K562 (cell line): ENCODE measurements around the gene ZNF195. TPM values are rescaled to one million over a fixed set of nuclear protein-coding genes. Genes with fewer than 3 reads are reported as not detected.

Experiments
- DPF2 ChIP-seq: fragments of 450-650 bp; IDR thresholded peaks from 2 replicates; pipeline ENCODE4 v1.6.1; 2016
- ETV6 ChIP-seq, 3 experiments: fragments of 150-350 bp in 1 of 3; sonication (generic) in 1 of 3; formaldehyde crosslinking in 1 of 3; IDR thresholded peaks; 2 replicates each; pipeline versions ENCODE4 v1.6.1 to v1.8.0; 2014 to 2022; ENCODE audit warnings: borderline replicate concordance in 2 of 3, low read depth in 2 of 3, antibody characterized with exemption in 1 of 3, low read length in 1 of 3, mild to moderate bottlenecking in 1 of 3, missing genetic modification reagents in 1 of 3
- HDAC1 ChIP-seq, 2 experiments: fragments of 450-650 bp; IDR thresholded peaks; 2 replicates each; pipeline ENCODE4 v1.6.1; 2016 to 2017; ENCODE audit warnings: inconsistent platforms in 1 of 2, mild to moderate bottlenecking in 1 of 2, moderate library complexity in 1 of 2
- KAT2B ChIP-seq: IDR thresholded peaks from one replicate; pipeline ENCODE4 v1.6.1; 2012; ENCODE audit warnings: low read depth, mild to moderate bottlenecking, control low read depth, inconsistent platforms, low read length, moderate library complexity
- KLF1 ChIP-seq: fragments of 450-650 bp; IDR thresholded peaks from 2 replicates; pipeline ENCODE4 v1.6.1; 2016; ENCODE audit warnings: missing genetic modification characterization, missing compliant biosample characterization
- LEF1 ChIP-seq: fragments of 450-650 bp; IDR thresholded peaks from 2 replicates; pipeline ENCODE4 v1.6.1; 2016; ENCODE audit warnings: mild to moderate bottlenecking
- MAFG ChIP-seq: fragments of 450-650 bp; conservative IDR thresholded peaks from 2 replicates; pipeline ENCODE4 v1.6.1; 2016; ENCODE audit warnings: missing genetic modification characterization, missing compliant biosample characterization
- NCOA4 ChIP-seq: fragments of 450-650 bp; IDR thresholded peaks from 2 replicates; pipeline ENCODE4 v1.6.1; 2018; ENCODE audit warnings: mild to moderate bottlenecking; ENCODE audit not compliant: partially characterized antibody
- NFIC ChIP-seq: fragments of 450-650 bp; IDR thresholded peaks from 2 replicates; pipeline ENCODE4 v1.6.1; 2017; ENCODE audit warnings: mild to moderate bottlenecking, inconsistent platforms
- POLR2H ChIP-seq: IDR thresholded peaks from 2 replicates; pipeline ENCODE4 v1.6.1; 2016; ENCODE audit warnings: missing genetic modification characterization, low read depth, mild to moderate bottlenecking, control low read depth, missing compliant biosample characterization, moderate library complexity
- RFX1 ChIP-seq: fragments of 450-650 bp; IDR thresholded peaks from 2 replicates; pipeline ENCODE4 v1.6.1; 2016; ENCODE audit warnings: mild to moderate bottlenecking, moderate library complexity
- TFAM ChIP-seq: fragments of 250-450 bp; sonication (Bioruptor Pico); conservative IDR thresholded peaks from 2 replicates; pipeline ENCODE4 v1.5.0; 2021; ENCODE audit warnings: mild to moderate bottlenecking, moderate library complexity
- TRIM24 ChIP-seq, 2 experiments: fragments of 450-650 bp; IDR thresholded peaks; 2 replicates each; pipeline ENCODE4 v1.6.1; 2016
- U2AF1 ChIP-seq: fragments of 200-400 bp; formaldehyde crosslinking; optimal IDR thresholded peaks from 2 replicates; pipeline ENCODE3; 2017; ENCODE audit warnings: mild to moderate bottlenecking, low read depth, low read length, moderate library complexity
- ZEB2 ChIP-seq: fragments of 450-650 bp; IDR thresholded peaks from 2 replicates; pipeline ENCODE4 v1.6.1; 2016
- ZNF124 ChIP-seq: sonication (generic); formaldehyde crosslinking; IDR thresholded peaks from 2 replicates; pipeline ENCODE4 v1.8.1; 2022; ENCODE audit warnings: missing genetic modification reagents
- ZNF644 ChIP-seq: fragments of 200-800 bp; sonication (Bioruptor generic); IDR thresholded peaks from 2 replicates; pipeline ENCODE4 v1.6.1; 2016; ENCODE audit warnings: low read depth, missing genetic modification characterization, missing compliant biosample characterization
- polyA plus RNA-seq, 8 experiments: library from polyadenylated mRNA; depleted of rRNA in 4 of 8; stranded (reverse) in 5 of 8; unstranded in 3 of 8; fragments of >200 nt; fragmentation: Nextera tagmentation in 2 of 8; fragmentation: Illumina TruSeq in 1 of 8; extraction: Ambion mirVana in 2 of 8; extraction: Trizol in 1 of 8; gene quantifications; 2 replicates each; pipeline versions ENCODE4 v1.2.1 to v1.2.3, GENCODE V29; 2011 to 2014; ENCODE audit warnings: inconsistent platforms in 1 of 8, missing spikeins in 1 of 8
- total RNA-seq, 7 experiments: library from RNA; depleted of rRNA in 6 of 7; stranded (reverse); fragments of >200 nt in 6 of 7; fragmentation: Illumina TruSeq in 2 of 7; extraction: Trizol in 2 of 7; gene quantifications; 2 replicates each; pipeline versions ENCODE4 v1.2.1 to v1.2.3, GENCODE V29; 2011 to 2021; ENCODE audit warnings: low replicate concordance in 1 of 7
- TF ChIP-seq, protein P1 (sequence below): fragments of 250-450 bp; sonication (Bioruptor Pico); IDR thresholded peaks from 2 replicates; pipeline ENCODE4 v1.4.0; 2020; ENCODE audit warnings: mild to moderate bottlenecking
- TF ChIP-seq, protein P2 (sequence below): fragments of 150-350 bp; IDR thresholded peaks from 2 replicates; pipeline ENCODE4 v1.6.1; 2014; ENCODE audit warnings: low read depth, mild to moderate bottlenecking, low read length, borderline replicate concordance
- TF ChIP-seq, protein P3 (sequence below): fragments of 450-650 bp; IDR thresholded peaks from 2 replicates; pipeline ENCODE4 v1.6.1; 2016; ENCODE audit warnings: borderline replicate concordance

ZNF195 gene
- total and polyA plus RNA-seq, 9 of the 15 experiments (the other 6 are each of a cell fraction or from before 2014, with no cell fraction given), result 42.1 to 75.5 (median 60.4) TPM

DNA sequence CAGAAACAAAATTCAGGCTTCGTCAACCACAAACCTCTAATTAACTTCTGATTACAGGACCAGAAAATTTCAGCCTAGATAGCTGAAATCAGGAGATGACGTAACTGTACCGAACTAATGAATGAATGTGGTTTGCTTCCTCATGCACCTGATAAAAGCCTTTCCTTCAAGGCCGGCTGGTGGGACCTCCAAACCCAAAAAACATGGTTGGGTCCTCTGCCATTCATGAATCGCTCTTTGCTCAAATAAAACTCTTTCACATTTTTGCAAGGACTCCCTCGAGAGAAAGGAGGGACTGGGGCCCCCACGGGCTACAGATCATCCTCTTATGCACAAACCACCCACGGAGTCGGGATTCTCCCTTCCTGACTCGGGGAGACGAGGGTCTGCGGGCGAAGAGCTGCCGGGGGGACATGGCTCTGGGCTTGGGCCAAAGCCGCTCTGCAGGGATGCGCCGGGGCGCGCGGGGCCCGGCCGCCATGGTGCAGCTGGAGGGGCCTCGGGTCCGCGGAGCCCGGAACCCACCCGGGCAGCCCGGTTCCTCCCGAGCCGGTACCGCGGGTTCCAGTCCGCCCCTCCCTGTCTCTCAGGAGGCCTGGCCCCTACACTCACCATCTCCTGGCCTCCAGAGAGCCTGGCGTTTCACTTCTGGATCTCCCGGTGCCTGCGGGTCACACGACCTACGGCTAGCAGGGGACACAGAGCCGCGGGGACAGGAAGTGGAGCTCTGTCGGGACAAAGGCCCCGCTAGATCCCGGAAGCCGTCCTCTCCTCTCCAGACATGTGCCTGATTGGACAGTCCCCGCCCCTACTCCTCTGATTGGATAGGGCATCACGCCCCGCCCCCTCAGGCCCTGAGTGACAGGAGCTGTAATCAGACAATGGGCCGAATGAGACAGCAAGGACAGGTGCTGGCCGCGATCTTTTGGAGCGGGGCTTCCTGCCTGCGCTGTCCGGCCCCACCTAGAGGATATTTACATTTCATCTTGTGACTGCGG lies at the start of gene ZNF195 (continued):
- peak; percentile 47 for TF ChIP-seq NFIC
- peak; percentile 9 to 93; a peak in 2 of 4 replicates for TF ChIP-seq HDAC1 (IDR thresholded peaks at IDR 0.05)
- peak; percentile 45 to 68; a peak in 2 of 4 replicates for TF ChIP-seq ETV6 (IDR thresholded peaks at IDR 0.05; ENCODE audit: borderline replicate concordance in 1 of 2, low read depth in 2 of 2, low read length in 1 of 2)
- no peak for TF ChIP-seq ETV6 (CRISPR knock-in tag; IDR thresholded peaks at IDR 0.05; ENCODE audit: borderline replicate concordance)
- 0 out of 2 replicates have a peak, but pooled peaks have one; percentile 38 for TF ChIP-seq KLF1 (tag)
- TF ChIP-seq ZEB2, result peak; percentile 88
- peak; percentile 56; the same call in 1 of the 2 replicates for TF ChIP-seq POLR2H (tag)
- TF ChIP-seq, protein P1, sequence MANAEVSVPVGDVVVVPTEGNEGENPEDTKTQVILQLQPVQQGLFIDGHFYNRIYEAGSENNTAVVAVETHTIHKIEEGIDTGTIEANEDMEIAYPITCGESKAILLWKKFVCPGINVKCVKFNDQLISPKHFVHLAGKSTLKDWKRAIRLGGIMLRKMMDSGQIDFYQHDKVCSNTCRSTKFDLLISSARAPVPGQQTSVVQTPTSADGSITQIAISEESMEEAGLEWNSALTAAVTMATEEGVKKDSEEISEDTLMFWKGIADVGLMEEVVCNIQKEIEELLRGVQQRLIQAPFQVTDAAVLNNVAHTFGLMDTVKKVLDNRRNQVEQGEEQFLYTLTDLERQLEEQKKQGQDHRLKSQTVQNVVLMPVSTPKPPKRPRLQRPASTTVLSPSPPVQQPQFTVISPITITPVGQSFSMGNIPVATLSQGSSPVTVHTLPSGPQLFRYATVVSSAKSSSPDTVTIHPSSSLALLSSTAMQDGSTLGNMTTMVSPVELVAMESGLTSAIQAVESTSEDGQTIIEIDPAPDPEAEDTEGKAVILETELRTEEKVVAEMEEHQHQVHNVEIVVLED (CRISPR knock-in tag), result no peak
- TF ChIP-seq, protein P2, sequence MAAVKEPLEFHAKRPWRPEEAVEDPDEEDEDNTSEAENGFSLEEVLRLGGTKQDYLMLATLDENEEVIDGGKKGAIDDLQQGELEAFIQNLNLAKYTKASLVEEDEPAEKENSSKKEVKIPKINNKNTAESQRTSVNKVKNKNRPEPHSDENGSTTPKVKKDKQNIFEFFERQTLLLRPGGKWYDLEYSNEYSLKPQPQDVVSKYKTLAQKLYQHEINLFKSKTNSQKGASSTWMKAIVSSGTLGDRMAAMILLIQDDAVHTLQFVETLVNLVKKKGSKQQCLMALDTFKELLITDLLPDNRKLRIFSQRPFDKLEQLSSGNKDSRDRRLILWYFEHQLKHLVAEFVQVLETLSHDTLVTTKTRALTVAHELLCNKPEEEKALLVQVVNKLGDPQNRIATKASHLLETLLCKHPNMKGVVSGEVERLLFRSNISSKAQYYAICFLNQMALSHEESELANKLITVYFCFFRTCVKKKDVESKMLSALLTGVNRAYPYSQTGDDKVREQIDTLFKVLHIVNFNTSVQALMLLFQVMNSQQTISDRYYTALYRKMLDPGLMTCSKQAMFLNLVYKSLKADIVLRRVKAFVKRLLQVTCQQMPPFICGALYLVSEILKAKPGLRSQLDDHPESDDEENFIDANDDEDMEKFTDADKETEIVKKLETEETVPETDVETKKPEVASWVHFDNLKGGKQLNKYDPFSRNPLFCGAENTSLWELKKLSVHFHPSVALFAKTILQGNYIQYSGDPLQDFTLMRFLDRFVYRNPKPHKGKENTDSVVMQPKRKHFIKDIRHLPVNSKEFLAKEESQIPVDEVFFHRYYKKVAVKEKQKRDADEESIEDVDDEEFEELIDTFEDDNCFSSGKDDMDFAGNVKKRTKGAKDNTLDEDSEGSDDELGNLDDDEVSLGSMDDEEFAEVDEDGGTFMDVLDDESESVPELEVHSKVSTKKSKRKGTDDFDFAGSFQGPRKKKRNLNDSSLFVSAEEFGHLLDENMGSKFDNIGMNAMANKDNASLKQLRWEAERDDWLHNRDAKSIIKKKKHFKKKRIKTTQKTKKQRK, result no peak
- TF ChIP-seq DPF2, result peak; percentile 21; the same call in 1 of the 2 replicates
- TF ChIP-seq U2AF1, result no peak
- TF ChIP-seq MAFG, result no peak
- TF ChIP-seq LEF1, result no peak
- TF ChIP-seq ZNF644 (tag), result no peak
- no peak for TF ChIP-seq RFX1
- TF ChIP-seq, protein P3, sequence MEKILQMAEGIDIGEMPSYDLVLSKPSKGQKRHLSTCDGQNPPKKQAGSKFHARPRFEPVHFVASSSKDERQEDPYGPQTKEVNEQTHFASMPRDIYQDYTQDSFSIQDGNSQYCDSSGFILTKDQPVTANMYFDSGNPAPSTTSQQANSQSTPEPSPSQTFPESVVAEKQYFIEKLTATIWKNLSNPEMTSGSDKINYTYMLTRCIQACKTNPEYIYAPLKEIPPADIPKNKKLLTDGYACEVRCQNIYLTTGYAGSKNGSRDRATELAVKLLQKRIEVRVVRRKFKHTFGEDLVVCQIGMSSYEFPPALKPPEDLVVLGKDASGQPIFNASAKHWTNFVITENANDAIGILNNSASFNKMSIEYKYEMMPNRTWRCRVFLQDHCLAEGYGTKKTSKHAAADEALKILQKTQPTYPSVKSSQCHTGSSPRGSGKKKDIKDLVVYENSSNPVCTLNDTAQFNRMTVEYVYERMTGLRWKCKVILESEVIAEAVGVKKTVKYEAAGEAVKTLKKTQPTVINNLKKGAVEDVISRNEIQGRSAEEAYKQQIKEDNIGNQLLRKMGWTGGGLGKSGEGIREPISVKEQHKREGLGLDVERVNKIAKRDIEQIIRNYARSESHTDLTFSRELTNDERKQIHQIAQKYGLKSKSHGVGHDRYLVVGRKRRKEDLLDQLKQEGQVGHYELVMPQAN, result peak; percentile 89
- TF ChIP-seq KAT2B, result no peak
- TF ChIP-seq TRIM24 (IDR thresholded peaks at IDR 0.05), result peak in 1 of 2 experiments; percentile 97; a peak in 2 of 4 replicates
- no peak for TF ChIP-seq ZNF124 (CRISPR knock-in tag)
- no peak for TF ChIP-seq TFAM
- no peak for TF ChIP-seq NCOA4
